Measurements from ENCODE around the gene TWIST1. TPM values are rescaled to one million over a fixed set of nuclear protein-coding genes. Genes with fewer than 3 reads are reported as not detected.

Gene TWIST1
- total RNA-seq, 1 experiment from 2014 or later = not detected

DNA sequence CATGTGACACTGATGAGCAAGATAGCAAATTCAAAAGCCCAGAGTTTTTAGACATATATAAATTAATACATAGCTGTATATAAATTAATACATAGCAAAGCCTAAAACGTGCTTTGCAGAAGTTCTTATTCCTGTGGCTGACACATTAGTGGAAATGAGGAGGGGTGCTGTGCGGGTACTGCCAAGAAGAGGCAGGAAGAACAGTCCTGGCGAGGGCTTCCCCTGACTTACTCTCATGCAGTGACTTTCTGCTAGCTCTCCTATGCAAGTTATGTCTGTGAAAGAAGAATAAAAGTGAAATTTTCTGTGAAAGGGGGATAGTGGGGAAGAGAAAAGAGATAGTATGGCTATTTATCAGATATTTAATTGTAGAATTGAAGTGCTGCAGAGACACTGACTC is 27.6 kb downstream of the TWIST1 start:
- H3K23me2 ChIP-seq (ENCODE audit: insufficient read length, low read depth, low read length, poor library complexity, severe bottlenecking) = no peaks in the 10 kb centered on the region
- no peak overlapping the region for H2AFZ ChIP-seq (ENCODE audit: low read length)
- no peak overlapping the region for H3K4me2 ChIP-seq (ENCODE audit: insufficient read depth, insufficient read length, low read length)
- no peak for DNase-seq
- no peak overlapping the region for H4K8ac ChIP-seq (replicated peaks; ENCODE audit: insufficient read length, low read depth, low read length)
- Mint-ChIP-seq H3K4me3 (no peak overlapping the region), H3K4me1 (peaks cover 0 to 3% of the 10 kb centered on the region in 2 experiments; a peak in 1 of 4 replicates), H3K27me3 (ENCODE audit: low read depth) (no peaks in the 10 kb centered on the region), H3K36me3 (ENCODE audit: insufficient read depth in 1 of 3, low read depth in 3 of 3) (no peaks in the 10 kb centered on the region), H3K9me3 (no peaks in the 10 kb centered on the region), H3K27ac (no peak overlapping the region)
- no peak overlapping the region for H4K91ac ChIP-seq (ENCODE audit: insufficient read length, low read depth, low read length)
- no peak overlapping the region for H3K56ac ChIP-seq (ENCODE audit: insufficient read length, low read depth, low read length)
- H2BK12ac ChIP-seq (ENCODE audit: insufficient read length, low read depth, low read length) = no peak overlapping the region
- TF ChIP-seq, protein P1, sequence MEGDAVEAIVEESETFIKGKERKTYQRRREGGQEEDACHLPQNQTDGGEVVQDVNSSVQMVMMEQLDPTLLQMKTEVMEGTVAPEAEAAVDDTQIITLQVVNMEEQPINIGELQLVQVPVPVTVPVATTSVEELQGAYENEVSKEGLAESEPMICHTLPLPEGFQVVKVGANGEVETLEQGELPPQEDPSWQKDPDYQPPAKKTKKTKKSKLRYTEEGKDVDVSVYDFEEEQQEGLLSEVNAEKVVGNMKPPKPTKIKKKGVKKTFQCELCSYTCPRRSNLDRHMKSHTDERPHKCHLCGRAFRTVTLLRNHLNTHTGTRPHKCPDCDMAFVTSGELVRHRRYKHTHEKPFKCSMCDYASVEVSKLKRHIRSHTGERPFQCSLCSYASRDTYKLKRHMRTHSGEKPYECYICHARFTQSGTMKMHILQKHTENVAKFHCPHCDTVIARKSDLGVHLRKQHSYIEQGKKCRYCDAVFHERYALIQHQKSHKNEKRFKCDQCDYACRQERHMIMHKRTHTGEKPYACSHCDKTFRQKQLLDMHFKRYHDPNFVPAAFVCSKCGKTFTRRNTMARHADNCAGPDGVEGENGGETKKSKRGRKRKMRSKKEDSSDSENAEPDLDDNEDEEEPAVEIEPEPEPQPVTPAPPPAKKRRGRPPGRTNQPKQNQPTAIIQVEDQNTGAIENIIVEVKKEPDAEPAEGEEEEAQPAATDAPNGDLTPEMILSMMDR (conservative IDR thresholded peaks at IDR 0.05) = no peak
- no peak overlapping the region for H2BK5ac ChIP-seq (ENCODE audit: insufficient read length, low read length)
- no peak overlapping the region for H3T11ph ChIP-seq (ENCODE audit: low read length)
- H3K9ac ChIP-seq (ENCODE audit: extremely low read depth, insufficient read length, low read length) = no peak overlapping the region
- no peak overlapping the region for H2BK120ac ChIP-seq (ENCODE audit: low read depth, low read length, poor library complexity, severe bottlenecking)
- H3K18ac ChIP-seq (ENCODE audit: insufficient read length, low read depth, low read length) = no peak overlapping the region
- no peak overlapping the region for H2AK5ac ChIP-seq (ENCODE audit: insufficient read length, low read length)
- H2BK20ac ChIP-seq (ENCODE audit: low read depth, low read length, poor library complexity, severe bottlenecking) = no peak overlapping the region
- no peak overlapping the region for H4K5ac ChIP-seq (ENCODE audit: insufficient read length, low read depth, low read length)
- no peak overlapping the region for H3K27ac ChIP-seq (ENCODE audit: insufficient read length, low read depth, low read length)
- no peaks in the 10 kb centered on the region for H3K79me2 ChIP-seq (ENCODE audit: insufficient read depth, low read length)
- no peak overlapping the region for H3K4ac ChIP-seq (ENCODE audit: low read depth, low read length)
- H3K4me1 ChIP-seq (ENCODE audit: insufficient read depth, low read length) = peaks cover 6% of the 10 kb centered on the region; the same call in 1 of the 2 replicates
- no peak overlapping the region for H2BK15ac ChIP-seq (ENCODE audit: low read depth, low read length)
- H3K9me3 ChIP-seq (ENCODE audit: control insufficient read depth, low read depth, low read length) = no peaks in the 10 kb centered on the region
- no CpG with 5 or more reads among the region's 3 CpGs for WGBS (ENCODE audit: extremely low coverage, insufficient read length, low lambda C conversion rate)
- no peaks in the 10 kb centered on the region for H3K27me3 ChIP-seq (ENCODE audit: insufficient read depth, low read length)
- H3K79me1 ChIP-seq (ENCODE audit: insufficient read depth, low read depth, low read length, poor library complexity, severe bottlenecking) = no peaks in the 10 kb centered on the region
- no peak overlapping the region for H3K23ac ChIP-seq (ENCODE audit: insufficient read length, low read depth, low read length)
- no peak overlapping the region for H3K14ac ChIP-seq (ENCODE audit: insufficient read depth, low read length)
- no peaks in the 10 kb centered on the region for H4K20me1 ChIP-seq (ENCODE audit: control insufficient read depth, insufficient read depth, insufficient read length)
